Tibial artery (tissue), 4 donors: ENCODE results near the gene VPS39.

ENCODE experiments used
- DNase-seq, 2 donors: peaks; one replicate each; pipeline ENCODE4 v3.0.0-alpha.2; 2019
- H3K27ac ChIP-seq, 2 donors: fragments of 200-600 bp; sonication (generic) in 1 of 2; 1 replicate in 1 of 2; 2 replicates in 1 of 2; pipeline ENCODE4 v1.5.1; 2018 to 2019; ENCODE audit warnings: mild to moderate bottlenecking in 1 of 2
- H3K27me3 ChIP-seq, 2 donors: fragments of 200-600 bp; sonication (generic) in 1 of 2; one replicate each; pipeline versions ENCODE4 v1.5.1 to v1.6.0; 2016 to 2019
- H3K36me3 ChIP-seq, 3 donors: fragments of 200-600 bp; sonication (generic) in 2 of 3; one replicate each; pipeline ENCODE4 v1.5.1; 2016 to 2019; ENCODE audit warnings: mild to moderate bottlenecking in 2 of 3
- H3K4me1 ChIP-seq, 4 donors: fragments of 200-600 bp; sonication (generic) in 2 of 4; 1 replicate in 3 of 4; 2 replicates in 1 of 4; pipeline ENCODE4 v1.5.1; 2016 to 2019
- H3K4me3 ChIP-seq, 2 donors: fragments of 200-600 bp; sonication (generic) in 1 of 2; 1 replicate in 1 of 2; 2 replicates in 1 of 2; pipeline ENCODE4 v1.5.1; 2018 to 2019; ENCODE audit warnings: mild to moderate bottlenecking in 2 of 2
- H3K9me3 ChIP-seq, 3 donors: fragments of 200-600 bp; sonication (generic) in 1 of 3; one replicate each; pipeline ENCODE4 v1.5.1; 2016 to 2019
- CTCF ChIP-seq, 2 experiments: fragments of 200-600 bp in 1 of 2; fragments of 450-650 bp in 1 of 2; IDR thresholded peaks; one replicate each; pipeline ENCODE4 v1.5.1; 2017 to 2019; ENCODE audit warnings: antibody characterized with exemption in 2 of 2, mild to moderate bottlenecking in 1 of 2, moderate library complexity in 1 of 2
- intact Hi-C: fragments of 100-400 bp; cut with DNase I; formaldehyde crosslinking; loops from one replicate; pipeline ENCODE4 v1.15.0; 2023; ENCODE audit warnings: low total_unique reads

The VPS39 gene

GRCh38 chr15:42218953-42219592, 11.0 kb upstream of the VPS39 start:
- no peaks in the 10 kb centered on the region for H3K27me3 ChIP-seq
- H3K27ac ChIP-seq = no peak overlapping the region
- intact Hi-C loops = no loop called here
- no peak overlapping the region for H3K4me3 ChIP-seq
- TF ChIP-seq CTCF (IDR thresholded peaks at IDR 0.05) = no peak
- no peaks in the 10 kb centered on the region for H3K4me1 ChIP-seq
- no peak for DNase-seq
- H3K36me3 ChIP-seq = peaks cover 58 to 89% (median 72%) of the 10 kb centered on the region in 3 donors
- no peaks in the 10 kb centered on the region for H3K9me3 ChIP-seq

- peaks cover 43 to 86% (median 72%) of the 10 kb centered on the region in 3 donors for H3K36me3 ChIP-seq
- intact Hi-C loops = no loop called here
These were observed 9.5 kb upstream of the VPS39 start for GRCh38 chr15:42217568-42217967.

GRCh38 chr15:42215913-42216829, 8.1 kb upstream of the VPS39 start:
- Histone ChIP-seq H3K27ac (no peak overlapping the region), H3K36me3 (peaks cover 51 to 88% (median 72%) of the 10 kb centered on the region in 3 donors), H3K9me3 (no peaks in the 10 kb centered on the region), H3K27me3 (no peaks in the 10 kb centered on the region), H3K4me3 (no peak overlapping the region), H3K4me1 (no peaks in the 10 kb centered on the region)
- intact Hi-C loops = no loop called here
- no peak for DNase-seq
- TF ChIP-seq CTCF (IDR thresholded peaks at IDR 0.05) = no peak

More at GRCh38 chr15:42217568-42217967, 9.5 kb upstream of the VPS39 start:
- no peaks in the 10 kb centered on the region for H3K27me3 ChIP-seq
- no peaks in the 10 kb centered on the region for H3K9me3 ChIP-seq
- no peaks in the 10 kb centered on the region for H3K4me1 ChIP-seq
- no peak for DNase-seq
- H3K27ac ChIP-seq = no peak overlapping the region
- no peak overlapping the region for H3K4me3 ChIP-seq
- TF ChIP-seq CTCF (IDR thresholded peaks at IDR 0.05) = no peak

- no peak for DNase-seq
- no peaks in the 10 kb centered on the region for H3K4me1 ChIP-seq
- no peak overlapping the region for H3K27ac ChIP-seq
- H3K27me3 ChIP-seq = no peaks in the 10 kb centered on the region
- intact Hi-C loops = no loop called here
- H3K36me3 ChIP-seq = peaks cover 51 to 88% (median 79%) of the 10 kb centered on the region in 3 donors
- TF ChIP-seq CTCF (IDR thresholded peaks at IDR 0.05) = no peak
- no peak overlapping the region for H3K4me3 ChIP-seq
- no peaks in the 10 kb centered on the region for H3K9me3 ChIP-seq
These were observed 6.5 kb upstream of the VPS39 start for GRCh38 chr15:42214600-42214999.

DNA sequence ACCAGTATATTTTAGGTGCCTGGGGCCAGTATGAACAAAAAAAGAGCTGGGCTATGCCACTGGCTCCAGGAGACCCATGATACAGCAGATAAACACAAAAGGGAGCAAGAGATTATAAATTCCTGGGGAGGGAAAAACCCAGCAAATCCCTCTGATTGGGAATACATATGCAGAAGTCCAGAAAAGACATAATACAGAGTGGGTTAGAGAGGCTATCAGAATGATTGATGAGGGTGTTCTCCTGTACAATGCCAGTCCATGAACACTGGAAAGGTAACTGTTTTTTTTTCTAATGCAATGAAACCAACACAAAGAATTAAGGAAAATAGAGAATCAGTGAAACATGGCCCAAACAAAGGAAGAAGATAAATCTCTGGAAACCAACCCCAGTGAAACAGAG, 5.4 kb upstream of the VPS39 start:
- Histone ChIP-seq H3K27me3 (no peaks in the 10 kb centered on the region), H3K36me3 (peaks cover 40 to 77% (median 68%) of the 10 kb centered on the region in 3 donors), H3K4me3 (no peak overlapping the region), H3K9me3 (no peaks in the 10 kb centered on the region), H3K27ac (no peak overlapping the region), H3K4me1 (no peaks in the 10 kb centered on the region)
- intact Hi-C loops = no loop called here
- no peak for TF ChIP-seq CTCF (IDR thresholded peaks at IDR 0.05)
- no peak for DNase-seq
